Hepatocyte (in vitro differentiated cells): ENCODE data around the gene NR1I2. TPM values are rescaled to one million over a fixed set of nuclear protein-coding genes. Genes with fewer than 3 reads are reported as not detected.

Experiments
- DNase-seq: peaks from one replicate; pipeline ENCODE4 v3.0.0-alpha.2; 2016; ENCODE audit warnings: low spot score
- H2AFZ ChIP-seq: fragments of 200-600 bp; sonication (generic); 2 replicates; pipeline ENCODE4 v1.6.0; 2016; ENCODE audit warnings: antibody characterized with exemption, mild to moderate bottlenecking
- H3K27ac ChIP-seq: fragments of 200-600 bp; sonication (generic); 2 replicates; pipeline ENCODE4 v1.5.1; 2016; ENCODE audit warnings: mild to moderate bottlenecking
- H3K27me3 ChIP-seq: fragments of 200-600 bp; sonication (generic); 2 replicates; pipeline ENCODE4 v1.6.1; 2016
- H3K36me3 ChIP-seq: fragments of 200-600 bp; sonication (generic); replicated peaks from 2 replicates; pipeline ENCODE4 v1.5.1; 2016; ENCODE audit warnings: low read depth; ENCODE audit not compliant: insufficient read depth
- H3K4me1 ChIP-seq: fragments of 200-600 bp; sonication (generic); 2 replicates; pipeline ENCODE4 v1.5.1; 2016; ENCODE audit warnings: mild to moderate bottlenecking, moderate library complexity; ENCODE audit not compliant: insufficient read depth
- H3K4me2 ChIP-seq: fragments of 200-600 bp; sonication (generic); 2 replicates; pipeline ENCODE4 v1.6.0; 2016
- H3K4me3 ChIP-seq: fragments of 200-600 bp; sonication (generic); 2 replicates; pipeline ENCODE4 v1.5.1; 2016; ENCODE audit warnings: mild to moderate bottlenecking
- H3K79me2 ChIP-seq: fragments of 200-600 bp; sonication (generic); 2 replicates; pipeline ENCODE4 v1.6.0; 2017; ENCODE audit warnings: mild to moderate bottlenecking
- H3K9me2 ChIP-seq: fragments of 200-600 bp; sonication (generic); replicated peaks from 2 replicates; pipeline ENCODE4 v1.6.0; 2017; ENCODE audit warnings: mild to moderate bottlenecking; ENCODE audit not compliant: insufficient read depth
- H3K9me3 ChIP-seq: fragments of 200-600 bp; sonication (generic); 2 replicates; pipeline ENCODE4 v1.5.1; 2016; ENCODE audit warnings: low read depth, mild to moderate bottlenecking
- H4K20me1 ChIP-seq: fragments of 200-600 bp; sonication (generic); 2 replicates; pipeline ENCODE4 v1.6.0; 2016; ENCODE audit warnings: mild to moderate bottlenecking; ENCODE audit not compliant: insufficient read depth, poor library complexity, severe bottlenecking
- CTCF ChIP-seq: fragments of 200-600 bp; sonication (generic); IDR thresholded peaks from 2 replicates; pipeline ENCODE4 v1.5.1; 2016; ENCODE audit warnings: antibody characterized with exemption, mild to moderate bottlenecking; ENCODE audit not compliant: poor library complexity
- EZH2 ChIP-seq: fragments of 200-600 bp; sonication (generic); IDR thresholded peaks from 2 replicates; pipeline ENCODE4 v1.6.1; 2016; ENCODE audit warnings: antibody characterized with exemption, mild to moderate bottlenecking, borderline replicate concordance
- EZH2phosphoT487 ChIP-seq: fragments of 200-600 bp; sonication (generic); IDR thresholded peaks from one replicate; pipeline ENCODE4 v1.6.1; 2018; ENCODE audit warnings: antibody characterized with exemption, mild to moderate bottlenecking, low read depth, moderate library complexity; ENCODE audit not compliant: unreplicated experiment, severe bottlenecking
- WGBS: methylation state at CpG from one replicate; pipeline ENCODE4 v1.1.6; 2016; ENCODE audit warnings: low lambda C conversion rate; ENCODE audit errors: missing lambda C conversion rate; 5-methylcytosine and 5-hydroxymethylcytosine counted together
- polyA plus RNA-seq: library from polyadenylated mRNA; unstranded; fragments of >200 nt; fragmentation: Nextera tagmentation; extraction: Ambion mirVana; gene quantifications from 2 replicates; pipeline ENCODE4 v1.2.1, GENCODE V29; 2016
- total RNA-seq: library from RNA; depleted of rRNA; stranded (reverse); fragments of >200 nt; gene quantifications from 2 replicates; pipeline ENCODE4 v1.2.3, GENCODE V29; 2014

NR1I2 gene
- total and polyA plus RNA-seq, 2 experiments from 2014 or later: 5.0 to 7.0 TPM

GRCh38 chr3:119762876-119763275, 19.0 kb upstream of the NR1I2 start:
- TF ChIP-seq CTCF (no peak), EZH2phosphoT487 (no peak), EZH2 (no peak)

GRCh38 chr3:119763466-119763865, 18.4 kb upstream of the NR1I2 start:
- Histone ChIP-seq H3K4me3 (no peak overlapping the region), H3K27ac (no peak overlapping the region), H3K9me3 (no peaks in the 10 kb centered on the region), H3K27me3 (no peaks in the 10 kb centered on the region), H3K36me3 (no peaks in the 10 kb centered on the region), H3K79me2 (no peaks in the 10 kb centered on the region), H4K20me1 (no peaks in the 10 kb centered on the region), H2AFZ (no peak overlapping the region), H3K4me1 (no peaks in the 10 kb centered on the region), H3K4me2 (no peak overlapping the region), H3K9me2 (no peaks in the 10 kb centered on the region)
- TF ChIP-seq EZH2: no peak
- TF ChIP-seq CTCF: no peak
- no peak for TF ChIP-seq EZH2phosphoT487
- no peak for DNase-seq

More at GRCh38 chr3:119762876-119763275, 19.0 kb upstream of the NR1I2 start:
- no peak for DNase-seq
- Histone ChIP-seq H3K9me2 (no peaks in the 10 kb centered on the region), H3K4me3 (no peak overlapping the region), H3K36me3 (no peaks in the 10 kb centered on the region), H3K4me2 (no peak overlapping the region), H3K27me3 (no peaks in the 10 kb centered on the region), H3K4me1 (no peaks in the 10 kb centered on the region), H3K9me3 (no peaks in the 10 kb centered on the region), H3K27ac (no peak overlapping the region), H3K79me2 (no peaks in the 10 kb centered on the region), H4K20me1 (no peaks in the 10 kb centered on the region), H2AFZ (no peak overlapping the region)
- WGBS: 92% methylated on average over 2 of the region's 2 CpGs

GRCh38 chr3:119765239-119765638, 16.7 kb upstream of the NR1I2 start:
- Histone ChIP-seq H3K27me3 (no peaks in the 10 kb centered on the region), H3K27ac (no peak overlapping the region), H3K36me3 (no peaks in the 10 kb centered on the region), H3K79me2 (no peaks in the 10 kb centered on the region), H4K20me1 (no peaks in the 10 kb centered on the region), H3K4me3 (no peak overlapping the region), H3K9me2 (no peaks in the 10 kb centered on the region), H3K9me3 (no peaks in the 10 kb centered on the region), H3K4me2 (no peak overlapping the region), H3K4me1 (no peaks in the 10 kb centered on the region), H2AFZ (no peak overlapping the region)
- 96% methylated on average over 1 of the region's 1 CpG for WGBS
- no peak for DNase-seq
- no peak for TF ChIP-seq EZH2
- TF ChIP-seq CTCF: no peak
- no peak for TF ChIP-seq EZH2phosphoT487
